Esophagus squamous epithelium (tissue), 4 donors: ENCODE measurements around the gene CRYBB2.

Experiments used
- CTCF ChIP-seq, 6 experiments: fragments of 450-650 bp in 4 of 6; fragments of 200-600 bp in 2 of 6; sonication (generic) in 2 of 6; IDR thresholded peaks; one replicate each; pipeline ENCODE4 v1.5.1; 2016 to 2019; ENCODE audit warnings: antibody characterized with exemption in 6 of 6, mild to moderate bottlenecking in 4 of 6, moderate library complexity in 4 of 6
- POLR2A ChIP-seq, 4 donors: fragments of 450-650 bp; IDR thresholded peaks; one replicate each; pipeline ENCODE4 v1.6.1; 2017; ENCODE audit warnings: antibody characterized with exemption in 4 of 4, mild to moderate bottlenecking in 4 of 4, moderate library complexity in 3 of 4

DNA sequence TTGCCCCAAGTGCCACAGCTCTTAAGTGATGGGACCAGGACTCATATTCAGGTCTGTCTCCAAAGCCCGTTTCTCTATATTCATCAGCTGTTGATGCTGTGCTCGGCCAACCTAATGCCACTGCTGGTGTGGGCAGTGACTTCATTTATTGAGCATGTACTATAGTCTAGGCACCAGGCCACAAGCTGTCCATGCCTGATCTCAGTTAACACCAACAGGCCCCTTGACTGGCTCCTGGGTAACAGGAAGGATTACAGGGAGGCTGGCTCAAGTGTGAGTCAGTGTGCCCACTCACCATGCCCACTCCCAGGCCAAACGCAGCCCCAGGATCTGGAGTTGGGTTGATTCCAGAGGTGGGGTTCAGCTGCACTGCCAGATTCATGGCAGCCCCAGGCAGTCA lies 8.6 kb upstream of the CRYBB2 start:
- no peak for TF ChIP-seq POLR2A (IDR thresholded peaks at IDR 0.05)
- no peak for TF ChIP-seq CTCF (IDR thresholded peaks at IDR 0.05)
